Stimulated activated CD8-positive, alpha-beta memory T cell treated with anti-CD3 and anti-CD28 coated beads, Interleukin-7, amount 100 ng/mL, for 1 hour (primary cell): ENCODE results near the gene ALOX15.
"Not testable (repeated sequence)": the region's sequence is repeated elsewhere in the genome, so short reads cannot be mapped to it uniquely, and the experiment has no call there.

ENCODE experiments used
- DNase-seq, 2 donors: peaks; one replicate each; pipeline ENCODE4 v3.0.0-alpha.2; 2020; ENCODE audit warnings: low read depth in 2 of 2

The ALOX15 gene

GRCh38 chr17:4592240-4593005 lies 49.1 kb downstream of the ALOX15 start:
- no peak for DNase-seq

DNA sequence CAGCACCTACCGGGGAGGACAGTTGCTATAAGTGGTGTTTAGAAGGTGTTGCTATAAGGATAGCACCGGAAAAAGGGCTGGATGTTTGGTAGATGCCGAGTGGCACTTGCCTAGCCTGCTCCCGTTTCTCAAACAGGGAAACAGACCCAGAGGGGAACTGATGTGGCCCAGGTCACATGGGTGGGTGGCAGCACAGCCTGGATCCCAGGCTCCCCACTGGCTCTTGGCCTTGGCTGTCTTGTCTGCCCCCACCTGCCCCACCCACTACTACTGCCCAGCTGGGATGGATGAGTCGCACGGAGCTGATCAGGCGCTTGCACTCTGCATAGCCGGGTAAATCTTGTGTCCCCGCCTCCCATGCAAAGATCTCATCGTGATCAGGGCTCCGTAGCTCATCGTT lies 49.9 kb downstream of the ALOX15 start:
- DNase-seq: no peak

GRCh38 chr17:4590981-4591453 lies 50.5 kb downstream of the ALOX15 start:
- DNase-seq: no peak

- DNase-seq: not testable (repeated sequence)
These were observed 51.4 kb downstream of the ALOX15 start for GRCh38 chr17:4590042-4590441.

DNA sequence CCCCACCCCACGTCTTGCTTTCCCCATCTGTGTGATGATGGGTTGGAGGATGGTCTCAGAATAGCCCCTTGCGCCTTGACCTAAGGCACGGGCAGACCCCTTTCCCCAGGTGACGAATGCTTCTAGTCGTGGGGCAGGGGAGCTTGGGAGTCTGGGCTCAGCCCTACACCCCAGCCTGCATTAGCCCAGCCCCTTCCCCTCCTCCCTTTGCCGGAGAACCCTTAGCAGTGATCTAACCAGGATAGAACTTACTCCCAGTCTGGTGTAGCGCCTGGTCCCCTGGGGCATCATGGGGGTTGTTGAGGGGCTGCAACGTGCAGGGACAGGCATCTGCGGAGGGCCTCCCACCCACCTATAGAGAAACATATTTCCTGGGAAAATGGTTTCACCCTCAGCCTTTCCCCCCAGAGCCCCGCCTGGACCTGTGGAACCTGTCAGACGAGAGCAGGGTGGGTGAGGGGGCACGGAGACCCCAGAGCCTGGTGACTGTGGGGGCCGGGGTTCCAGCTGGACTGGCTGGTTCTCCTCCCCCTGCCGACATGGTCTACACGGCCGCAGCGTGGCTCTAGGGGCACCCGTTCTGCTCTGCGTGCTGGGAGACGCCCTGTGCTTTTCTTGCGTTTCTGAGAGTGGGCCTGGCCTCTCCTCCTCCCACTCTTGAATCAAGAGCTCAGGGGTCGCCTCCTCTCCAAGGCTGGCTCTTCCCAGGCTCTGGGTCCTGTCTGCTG lies 52.4 kb downstream of the ALOX15 start:
- no peak for DNase-seq

- DNase-seq: no peak
These were observed 53.1 kb downstream of the ALOX15 start for GRCh38 chr17:4588391-4588790.

DNA sequence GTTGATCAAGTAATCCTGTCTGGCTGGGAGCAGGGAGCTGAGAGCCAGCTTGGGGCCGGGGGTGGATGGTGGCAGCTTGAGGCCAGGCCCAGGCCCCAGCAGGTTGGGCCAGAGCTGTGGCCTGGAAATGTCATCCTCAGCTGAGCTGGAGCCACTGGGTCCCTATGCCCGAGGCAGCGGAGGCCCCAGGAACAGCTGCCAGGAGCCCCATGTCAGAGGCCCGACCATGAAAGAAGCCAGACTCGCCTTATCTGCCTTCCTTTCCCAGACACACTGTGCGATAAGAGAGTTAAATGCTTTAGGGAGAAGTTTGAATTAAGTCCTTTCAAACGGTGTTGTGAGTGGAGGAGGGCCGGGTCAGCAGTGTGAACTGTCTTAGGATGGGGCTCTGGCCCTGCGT lies 53.7 kb downstream of the ALOX15 start:
- DNase-seq: no peak

DNA sequence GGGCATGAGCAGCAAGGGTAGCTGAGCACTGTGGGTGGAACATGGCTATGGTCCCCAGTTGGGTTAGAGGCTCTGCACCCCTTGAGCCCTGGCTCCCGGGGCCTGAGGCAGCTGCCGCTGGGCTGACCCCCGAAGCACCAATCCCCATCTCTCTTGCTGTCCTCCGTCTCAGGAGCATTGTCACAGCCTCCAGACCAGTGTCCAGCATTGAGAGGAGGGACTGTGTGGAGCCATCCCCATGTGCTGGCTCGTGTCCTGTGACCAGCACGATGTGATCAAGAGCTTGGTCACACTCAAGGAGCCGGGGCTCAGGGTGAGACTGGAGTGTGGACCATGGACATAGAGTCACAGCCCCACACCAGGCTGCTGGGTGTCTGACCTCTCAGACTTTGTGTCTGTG lies 54.3 kb downstream of the ALOX15 start:
- no peak for DNase-seq

DNA sequence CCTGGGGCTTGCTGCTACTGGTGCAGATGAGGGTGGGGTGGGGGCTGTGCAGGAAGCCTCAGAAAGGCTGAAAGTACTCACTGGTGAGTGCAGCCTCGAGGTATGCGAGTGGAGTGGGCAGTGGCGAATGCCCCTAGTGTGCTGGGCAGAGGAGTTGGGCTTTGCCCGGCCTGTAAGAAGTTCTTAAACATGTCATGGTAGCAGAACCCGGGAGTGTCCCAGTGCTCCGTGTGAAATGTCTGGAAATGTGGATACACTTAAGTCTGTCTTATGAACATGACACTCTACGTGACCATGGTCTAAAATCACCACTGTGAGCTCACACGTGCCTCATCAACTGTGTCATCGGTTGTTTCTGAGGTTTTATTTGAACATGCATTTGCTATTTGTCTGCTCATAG lies 55.4 kb downstream of the ALOX15 start:
- DNase-seq: no peak

GRCh38 chr17:4585638-4585994 lies 55.9 kb downstream of the ALOX15 start:
- no peak for DNase-seq

DNA sequence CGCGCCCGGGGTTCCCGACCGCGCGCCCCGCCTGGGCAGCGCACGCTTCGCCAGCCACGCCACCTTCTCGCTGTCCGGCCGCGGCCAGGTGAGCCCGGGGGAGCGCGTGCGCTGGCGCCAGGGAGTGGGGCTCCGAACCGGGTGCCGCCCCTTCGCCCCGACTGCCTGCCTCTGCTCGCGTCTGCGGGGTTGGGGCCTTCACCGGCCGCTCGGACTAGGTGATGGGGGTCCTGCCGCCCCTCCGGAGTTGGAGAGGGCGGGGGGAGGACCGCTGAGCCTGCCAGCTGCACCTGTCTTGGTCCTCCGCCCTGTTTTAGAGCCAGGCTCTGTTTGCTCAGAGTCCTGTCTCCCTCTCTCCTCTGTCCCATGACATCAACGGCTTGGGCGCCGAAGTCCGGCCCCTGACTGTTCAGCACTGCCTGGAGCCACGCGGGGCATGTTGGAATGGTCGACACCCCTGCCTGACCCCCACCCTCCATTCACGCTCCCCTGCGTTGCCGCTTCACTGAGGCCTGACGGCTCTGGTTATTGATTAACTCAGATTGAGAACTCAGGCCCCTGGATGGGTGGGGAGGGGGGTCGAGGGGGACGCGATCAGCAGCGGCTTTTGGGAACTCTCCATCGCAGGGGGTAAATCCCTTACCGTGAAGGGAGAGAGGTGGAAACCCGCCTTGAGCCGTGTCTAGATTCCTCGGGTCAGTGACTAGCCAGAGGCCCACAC lies 56.4 kb downstream of the ALOX15 start:
- no peak for DNase-seq

DNA sequence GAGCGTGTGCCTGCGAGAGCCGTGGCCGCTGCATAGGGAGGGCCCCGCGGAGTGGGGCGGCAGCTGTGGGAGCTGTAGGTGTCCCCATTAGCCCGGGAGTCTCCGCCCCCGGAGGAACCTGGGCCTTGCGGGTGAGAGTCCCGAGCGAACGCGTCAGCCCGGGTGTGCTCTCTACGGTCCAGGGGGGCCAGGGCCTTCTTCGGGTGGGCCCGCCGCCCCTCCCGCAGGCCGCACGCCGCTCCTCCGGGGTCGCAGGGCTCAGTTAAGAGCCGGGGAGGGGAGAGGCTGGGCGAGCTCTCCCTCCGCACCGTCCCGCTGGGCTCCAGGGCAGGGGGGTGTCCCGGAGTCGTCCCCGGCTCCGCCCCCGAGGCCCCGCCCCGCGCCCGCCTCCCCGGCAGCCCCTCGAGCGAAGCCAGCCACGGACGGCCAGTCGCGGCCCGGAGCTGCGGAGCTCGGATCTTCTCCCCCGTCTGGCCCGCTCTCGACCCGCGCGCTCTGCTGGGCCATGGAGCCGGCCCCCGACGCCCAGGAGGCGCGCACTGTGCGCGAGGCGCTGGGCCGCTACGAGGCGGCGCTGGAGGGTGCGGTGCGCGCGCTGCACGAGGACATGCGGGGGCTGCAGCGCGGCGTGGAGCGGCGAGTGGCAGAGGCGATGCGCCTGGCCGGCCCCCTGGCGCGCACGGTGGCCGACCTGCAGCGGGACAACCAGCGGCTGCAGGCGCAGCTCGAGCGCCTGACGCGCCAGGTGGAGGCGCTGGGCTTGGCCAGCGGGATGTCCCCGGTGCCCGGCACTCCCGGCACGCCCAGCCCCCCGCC lies 57.2 kb downstream of the ALOX15 start, which contains the start of gene SMTNL2:
Gene SMTNL2, plus strand, starts transcription at position 429 of the 816 bp plus-strand sequence. Its CDS starts 77 bp downstream, at position 506.
- no peak for DNase-seq

DNA sequence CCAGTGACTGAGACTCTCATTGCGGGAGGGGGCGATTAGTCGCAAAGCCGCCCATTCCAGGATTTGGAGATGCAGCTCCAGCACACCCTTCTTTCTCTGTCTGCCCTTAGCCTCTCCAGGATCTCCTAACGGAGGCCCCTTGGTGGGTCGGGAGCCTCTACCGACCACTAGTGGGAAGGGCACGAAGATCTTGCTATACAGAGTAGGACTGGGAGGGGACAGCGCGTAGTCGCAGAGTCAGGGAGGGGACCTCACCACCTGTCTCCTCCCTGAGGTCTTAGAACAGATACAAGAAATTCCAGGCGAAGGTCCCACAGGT lies 57.7 kb downstream of the ALOX15 start:
- no peak for DNase-seq

DNA sequence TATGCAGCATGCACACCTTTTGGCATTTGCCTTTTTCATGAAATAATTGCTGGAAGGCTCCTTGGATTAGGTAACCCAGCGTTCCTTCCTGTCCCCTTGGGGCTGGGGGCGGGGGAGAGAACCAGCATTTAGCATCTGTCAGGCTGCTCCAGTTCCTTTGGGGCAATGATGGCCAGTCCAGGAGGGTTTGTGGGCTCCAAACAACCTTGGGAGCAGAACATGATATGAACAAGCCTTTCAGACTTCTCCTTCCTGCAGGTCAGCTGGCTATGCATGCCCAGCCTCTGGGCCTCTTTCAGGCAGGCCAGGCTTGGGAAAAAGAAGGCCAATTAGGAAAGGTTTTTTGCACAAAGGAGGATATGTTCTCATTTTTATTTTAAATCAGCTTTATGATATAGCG lies 58.3 kb downstream of the ALOX15 start:
- no peak for DNase-seq

GRCh38 chr17:4582691-4583090 lies 58.8 kb downstream of the ALOX15 start:
- no peak for DNase-seq

- no peak for DNase-seq
These were observed 59.4 kb downstream of the ALOX15 start for GRCh38 chr17:4582101-4582501.
